A549 (cell line): ENCODE measurements around the gene VSIG2. TPM values are rescaled to one million over a fixed set of nuclear protein-coding genes. Genes with fewer than 3 reads are reported as not detected.

ENCODE experiments used
- ATAC-seq, 2 experiments: fragments of 200-7000 bp in 1 of 2; fragments of >200 bp in 1 of 2; cut with Nextera tagmentation in 1 of 2; cut with Tn5 transposase in 1 of 2; 3 replicates each; pipeline versions ENCODE4 v1.8.0 to v1.9.1; 2018 to 2020; ENCODE audit warnings: mild to moderate bottlenecking in 1 of 2, moderate library complexity in 1 of 2
- CTCF ChIA-PET: fragments of 300-600 bp; sonication (Branson Sonifier 250); formaldehyde crosslinking; extraction: SDS; loops from one replicate; lab custom pipeline; 2021; ENCODE audit warnings: antibody characterized with exemption, inconsistent platforms; lab: Yijun Ruan, JAX
- POLR2A ChIA-PET: fragments of 350-600 bp; formaldehyde crosslinking; extraction: SDS; loops from one replicate; lab custom pipeline; 2021; ENCODE audit warnings: antibody characterized with exemption, inconsistent platforms; lab: Yijun Ruan, JAX
- DNase-seq, 2 experiments: peaks; one replicate each; pipeline versions ENCODE4 v3.0.0 to v3.0.0-alpha.2; 2011 to 2016; ENCODE audit warnings: low read depth in 1 of 2, low spot score in 1 of 2
- FAIRE-seq: peaks from 2 replicates; lab custom pipeline; 2011; peaks lifted over from hg19 to GRCh38; lab: Jason Lieb, UNC
- H3K27ac ChIP-seq, 2 experiments: fragments of >200 bp; sonication (Bioruptor Twin); formaldehyde crosslinking; 3 replicates each; pipeline ENCODE4 v1.5.1; 2016 to 2017
- H3K4me1 ChIP-seq: fragments of >200 bp; sonication (Bioruptor Twin); formaldehyde crosslinking; 3 replicates; pipeline ENCODE4 v1.6.1; 2016
- H3K4me2 ChIP-seq: fragments of >200 bp; sonication (Bioruptor Twin); formaldehyde crosslinking; 3 replicates; pipeline ENCODE4 v1.6.1; 2016
- H3K4me3 ChIP-seq: fragments of >200 bp; sonication (Bioruptor Twin); formaldehyde crosslinking; 3 replicates; pipeline ENCODE4 v1.5.1; 2016
- H3K9me3 ChIP-seq: fragments of >200 bp; sonication (Bioruptor Twin); formaldehyde crosslinking; 3 replicates; pipeline ENCODE4 v1.6.1; 2016
- BHLHE40 ChIP-seq: IDR thresholded peaks from 2 replicates; pipeline ENCODE4 v1.6.1; 2012; ENCODE audit warnings: low read depth, low read length, inconsistent platforms
- CBX2 ChIP-seq: fragments of 200-600 bp; sonication (generic); IDR thresholded peaks from 2 replicates; pipeline ENCODE4 v1.6.1; 2016; ENCODE audit warnings: low read depth, mild to moderate bottlenecking, borderline replicate concordance
- CBX8 ChIP-seq: fragments of 200-600 bp; sonication (generic); IDR thresholded peaks from 2 replicates; pipeline ENCODE4 v1.6.1; 2016
- EHMT2 ChIP-seq: fragments of 200-600 bp; sonication (generic); IDR thresholded peaks from 2 replicates; pipeline ENCODE4 v1.6.1; 2016; ENCODE audit warnings: antibody characterized with exemption, low read depth, mild to moderate bottlenecking, moderate library complexity
- ESRRA ChIP-seq: fragments of 150-350 bp; IDR thresholded peaks from 2 replicates; pipeline ENCODE4 v1.6.1; 2014; ENCODE audit warnings: mild to moderate bottlenecking, low read length, borderline replicate concordance
- FOXS1 ChIP-seq: fragments of 250-450 bp; sonication (Bioruptor Pico); IDR thresholded peaks from 2 replicates; pipeline ENCODE4 v1.5.0; 2020; ENCODE audit warnings: mild to moderate bottlenecking, moderate library complexity
- HOXB13 ChIP-seq: fragments of 250-450 bp; sonication (Bioruptor Pico); IDR thresholded peaks from 2 replicates; pipeline ENCODE4 v1.5.0; 2020; ENCODE audit warnings: low read depth, mild to moderate bottlenecking, moderate library complexity
- JUN ChIP-seq, 2 experiments: fragments of >200 bp; sonication (Bioruptor Twin); formaldehyde crosslinking; IDR thresholded peaks; 2 replicates in 1 of 2; 3 replicates in 1 of 2; pipeline ENCODE4 v1.6.1; 2016 to 2017
- KDM1A ChIP-seq: fragments of 200-600 bp; sonication (generic); IDR thresholded peaks from 2 replicates; pipeline ENCODE4 v1.6.1; 2016; ENCODE audit warnings: low read depth, mild to moderate bottlenecking
- MAFK ChIP-seq: fragments of 450-650 bp; IDR thresholded peaks from 2 replicates; pipeline ENCODE4 v1.6.1; 2014; ENCODE audit not compliant: partially characterized antibody
- MAX ChIP-seq: IDR thresholded peaks from 2 replicates; pipeline ENCODE4 v1.6.1; 2012
- MYC ChIP-seq: IDR thresholded peaks from 2 replicates; pipeline ENCODE4 v1.6.1; 2012; ENCODE audit warnings: mild to moderate bottlenecking, inconsistent platforms, low read length, improper control_type of control experiment, borderline replicate concordance
- NPAS2 ChIP-seq: fragments of 250-450 bp; sonication (Bioruptor Pico); IDR thresholded peaks from 2 replicates; pipeline ENCODE4 v1.8.0; 2022; ENCODE audit warnings: mild to moderate bottlenecking, moderate library complexity, borderline replicate concordance
- PBX3 ChIP-seq: IDR thresholded peaks from 2 replicates; pipeline ENCODE4 v1.6.1; 2012
- RCOR1 ChIP-seq: fragments of 150-350 bp; IDR thresholded peaks from 2 replicates; pipeline ENCODE4 v1.6.1; 2014; ENCODE audit warnings: antibody characterized with exemption, low read length, low read depth
- RFX5 ChIP-seq: fragments of 450-650 bp; IDR thresholded peaks from 2 replicates; pipeline ENCODE4 v1.7.1; 2014; ENCODE audit warnings: antibody characterized with exemption, mild to moderate bottlenecking, moderate library complexity
- SMC3 ChIP-seq: fragments of >200 bp; sonication (Bioruptor Twin); formaldehyde crosslinking; IDR thresholded peaks from 3 replicates; pipeline ENCODE4 v1.6.1; 2018; ENCODE audit warnings: inconsistent platforms
- SREBF2 ChIP-seq: fragments of 450-650 bp; IDR thresholded peaks from 2 replicates; pipeline ENCODE4 v1.6.1; 2014; ENCODE audit warnings: mild to moderate bottlenecking, moderate library complexity
- TFCP2L1 ChIP-seq: fragments of 250-450 bp; sonication (Bioruptor Pico); IDR thresholded peaks from 2 replicates; pipeline ENCODE4 v1.5.0; 2021; ENCODE audit warnings: mild to moderate bottlenecking
- ZFP36 ChIP-seq: fragments of 450-650 bp; IDR thresholded peaks from 2 replicates; pipeline ENCODE4 v1.6.1; 2014; ENCODE audit warnings: borderline replicate concordance; ENCODE audit not compliant: partially characterized antibody
- ZNF302 ChIP-seq: fragments of 250-450 bp; sonication (Bioruptor Pico); IDR thresholded peaks from 2 replicates; pipeline ENCODE4 v1.9.0; 2021; ENCODE audit warnings: inconsistent platforms, mild to moderate bottlenecking, moderate library complexity
- WGBS: methylation state at CpG from one replicate; pipeline ENCODE4 v1.1.6; 2017; ENCODE audit errors: missing lambda C conversion rate; 5-methylcytosine and 5-hydroxymethylcytosine counted together
- polyA plus RNA-seq, 4 experiments: library from polyadenylated mRNA; depleted of rRNA in 3 of 4; stranded (reverse); fragments of >200 nt; fragmentation: RNase III in 1 of 4; extraction: RNeasy Plus Mini Kit Qiagen cat#74134 plus additional on column Dnase treatment in 1 of 4; gene quantifications; 2 replicates in 3 of 4; 3 replicates in 1 of 4; pipeline ENCODE4 v1.2.3, GENCODE V29; 2011 to 2017
- TF ChIP-seq, protein P1 (sequence below): IDR thresholded peaks from 2 replicates; pipeline ENCODE4 v1.6.1; 2012; ENCODE audit warnings: low read depth, borderline replicate concordance
- TF ChIP-seq, protein P2 (sequence below): fragments of 200-600 bp; sonication (generic); IDR thresholded peaks from 2 replicates; pipeline ENCODE4 v1.6.1; 2016; ENCODE audit warnings: antibody characterized with exemption, mild to moderate bottlenecking, moderate library complexity

VSIG2 gene
- polyA plus RNA-seq, 2 of the 4 experiments (the other 2 are of a cell fraction), result not detected

DNA sequence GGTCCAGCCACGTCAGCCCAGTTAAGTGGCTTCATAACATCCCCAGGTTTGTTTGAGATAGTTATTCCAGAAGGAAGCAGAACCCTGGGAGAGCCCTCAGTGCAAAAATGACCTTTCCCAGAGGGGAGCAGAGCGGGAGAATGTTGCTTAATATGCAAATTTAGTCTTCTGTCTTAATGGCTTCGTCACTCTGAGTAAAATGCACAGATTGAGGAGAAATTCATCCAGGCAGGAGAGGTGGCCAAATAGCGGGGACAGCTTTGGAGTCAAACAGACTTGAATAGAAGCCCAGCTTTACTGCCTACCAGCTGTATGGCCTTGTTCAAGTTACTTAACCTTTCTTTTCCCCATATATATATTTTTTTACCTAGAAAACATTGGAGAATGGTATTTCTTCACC is 24.6 kb downstream of the VSIG2 start (continued):
- TF ChIP-seq, protein P1, sequence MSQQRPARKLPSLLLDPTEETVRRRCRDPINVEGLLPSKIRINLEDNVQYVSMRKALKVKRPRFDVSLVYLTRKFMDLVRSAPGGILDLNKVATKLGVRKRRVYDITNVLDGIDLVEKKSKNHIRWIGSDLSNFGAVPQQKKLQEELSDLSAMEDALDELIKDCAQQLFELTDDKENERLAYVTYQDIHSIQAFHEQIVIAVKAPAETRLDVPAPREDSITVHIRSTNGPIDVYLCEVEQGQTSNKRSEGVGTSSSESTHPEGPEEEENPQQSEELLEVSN, result no peak
- TF ChIP-seq CBX2, result no peak
- TF ChIP-seq ZNF302 (CRISPR knock-in tag), result no peak
- TF ChIP-seq KDM1A, result no peak
- TF ChIP-seq MAX, result no peak
- no peak for TF ChIP-seq EHMT2

DNA sequence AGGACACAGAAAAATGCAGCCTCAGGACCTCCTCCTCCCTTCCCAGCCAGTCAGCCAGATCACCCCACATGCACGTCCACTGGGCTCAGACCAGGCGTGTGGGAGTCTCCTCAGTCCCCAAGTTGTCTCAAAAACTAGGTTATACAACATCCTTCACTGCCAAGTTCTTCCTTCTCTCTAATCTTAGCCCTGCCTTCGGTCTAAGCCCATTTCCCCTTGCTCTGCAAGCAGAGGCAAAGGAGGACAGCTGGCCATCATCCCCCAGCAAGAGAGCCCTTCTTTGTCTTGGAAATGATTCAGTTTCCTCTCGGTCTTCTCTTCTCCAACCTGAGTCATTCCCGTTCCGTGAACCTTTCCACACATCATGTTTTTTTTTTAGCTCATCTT is 26.3 kb downstream of the VSIG2 start:
- H3K27ac ChIP-seq, result no peak overlapping the region
- H3K4me3 ChIP-seq, result no peak overlapping the region
- ATAC-seq (no peak), FAIRE-seq (no peak), DNase-seq (no peak)
- 53% methylated on average over 6 of the region's 6 CpGs for WGBS
- no peaks in the 10 kb centered on the region for H3K9me3 ChIP-seq
- no peak for TF ChIP-seq RCOR1
- no peak for TF ChIP-seq NPAS2 (CRISPR knock-in tag)
- TF ChIP-seq SREBF2, result no peak
- no peak for TF ChIP-seq ESRRA
- no peak for TF ChIP-seq ZNF302 (CRISPR knock-in tag)
- no peak for TF ChIP-seq MYC
- no peak for TF ChIP-seq CBX8
- TF ChIP-seq BHLHE40, result no peak
- TF ChIP-seq PBX3, result no peak
- no peak for TF ChIP-seq RFX5
- TF ChIP-seq TFCP2L1 (CRISPR knock-in tag), result no peak
- no peak for TF ChIP-seq HOXB13
- TF ChIP-seq CBX2, result no peak
- TF ChIP-seq MAX, result no peak
- TF ChIP-seq ZFP36, result no peak
- TF ChIP-seq FOXS1 (CRISPR knock-in tag), result no peak
- TF ChIP-seq SMC3, result no peak
- TF ChIP-seq JUN (IDR thresholded peaks at IDR 0.05), result no peak
- no peak for TF ChIP-seq MAFK
- TF ChIP-seq, protein P2, sequence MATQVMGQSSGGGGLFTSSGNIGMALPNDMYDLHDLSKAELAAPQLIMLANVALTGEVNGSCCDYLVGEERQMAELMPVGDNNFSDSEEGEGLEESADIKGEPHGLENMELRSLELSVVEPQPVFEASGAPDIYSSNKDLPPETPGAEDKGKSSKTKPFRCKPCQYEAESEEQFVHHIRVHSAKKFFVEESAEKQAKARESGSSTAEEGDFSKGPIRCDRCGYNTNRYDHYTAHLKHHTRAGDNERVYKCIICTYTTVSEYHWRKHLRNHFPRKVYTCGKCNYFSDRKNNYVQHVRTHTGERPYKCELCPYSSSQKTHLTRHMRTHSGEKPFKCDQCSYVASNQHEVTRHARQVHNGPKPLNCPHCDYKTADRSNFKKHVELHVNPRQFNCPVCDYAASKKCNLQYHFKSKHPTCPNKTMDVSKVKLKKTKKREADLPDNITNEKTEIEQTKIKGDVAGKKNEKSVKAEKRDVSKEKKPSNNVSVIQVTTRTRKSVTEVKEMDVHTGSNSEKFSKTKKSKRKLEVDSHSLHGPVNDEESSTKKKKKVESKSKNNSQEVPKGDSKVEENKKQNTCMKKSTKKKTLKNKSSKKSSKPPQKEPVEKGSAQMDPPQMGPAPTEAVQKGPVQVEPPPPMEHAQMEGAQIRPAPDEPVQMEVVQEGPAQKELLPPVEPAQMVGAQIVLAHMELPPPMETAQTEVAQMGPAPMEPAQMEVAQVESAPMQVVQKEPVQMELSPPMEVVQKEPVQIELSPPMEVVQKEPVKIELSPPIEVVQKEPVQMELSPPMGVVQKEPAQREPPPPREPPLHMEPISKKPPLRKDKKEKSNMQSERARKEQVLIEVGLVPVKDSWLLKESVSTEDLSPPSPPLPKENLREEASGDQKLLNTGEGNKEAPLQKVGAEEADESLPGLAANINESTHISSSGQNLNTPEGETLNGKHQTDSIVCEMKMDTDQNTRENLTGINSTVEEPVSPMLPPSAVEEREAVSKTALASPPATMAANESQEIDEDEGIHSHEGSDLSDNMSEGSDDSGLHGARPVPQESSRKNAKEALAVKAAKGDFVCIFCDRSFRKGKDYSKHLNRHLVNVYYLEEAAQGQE, result no peak
- H3K4me1 ChIP-seq, result peaks cover 6% of the 10 kb centered on the region; the same call in 1 of the 3 replicates
- no peak overlapping the region for H3K4me2 ChIP-seq
- ChIA-PET POLR2A (interaction anchor here (1.4 kb wide), 1 partner anchor 52 kb away, joined by 3 read pairs; the partner anchor contains the start of genes SIAE and SPA17), CTCF (interaction anchor here (1.2 to 1.3 kb wide), 2 partner anchors 38 to 57 kb away, joined by 4 read pairs; no protein-coding TSS in a partner anchor)
